Esophagus mucosa (tissue), 1 donor: Measurements from ENCODE around the gene GDPD5. TPM values are rescaled to one million over a fixed set of nuclear protein-coding genes. Genes with fewer than 3 reads are reported as not detected.
A peak's percentile ranks its signal among the peaks of the same experiment; 100 is the strongest.

ENCODE experiments used
- ATAC-seq: fragments of 200-7000 bp; cut with Tn5 transposase; one replicate; pipeline ENCODE4 v1.9.1; 2020
- total RNA-seq: library from RNA; stranded (reverse); gene quantifications from one replicate; pipeline ENCODE4 v1.2.4, GENCODE V29; 2023
- donor health status: DM: yes; HTN: yes; CAD: no.

The GDPD5 gene
- total RNA-seq, 1 donor from 2014 or later, result 1.0 TPM

- ATAC-seq, result peak; percentile 58
Observed at GRCh38 chr11:75445315-75445953, 80.3 kb downstream of the GDPD5 start.

GRCh38 chr11:75443043-75443442 is 82.7 kb downstream of the GDPD5 start:
- ATAC-seq, result no peak

GRCh38 chr11:75442161-75442885 is 83.4 kb downstream of the GDPD5 start:
- no peak for ATAC-seq

- peak; percentile 61 for ATAC-seq
Observed at GRCh38 chr11:75441804-75442132, 84.0 kb downstream of the GDPD5 start.

- ATAC-seq, result peak; percentile 14
Observed at GRCh38 chr11:75440960-75441803, 84.6 kb downstream of the GDPD5 start.

- no peak for ATAC-seq
Observed at GRCh38 chr11:75439495-75440120, 86.1 kb downstream of the GDPD5 start.

GRCh38 chr11:75439026-75439425 is 86.7 kb downstream of the GDPD5 start:
- no peak for ATAC-seq

GRCh38 chr11:75437966-75438659 is 87.6 kb downstream of the GDPD5 start:
- ATAC-seq, result no peak

GRCh38 chr11:75436806-75437205 is 88.9 kb downstream of the GDPD5 start:
- ATAC-seq, result no peak

- no peak for ATAC-seq
Observed at GRCh38 chr11:75435571-75435925, 90.2 kb downstream of the GDPD5 start.

GRCh38 chr11:75434886-75435570 is 90.7 kb downstream of the GDPD5 start:
- ATAC-seq, result no peak

- no peak for ATAC-seq
Observed at GRCh38 chr11:75434051-75434450, 91.7 kb downstream of the GDPD5 start.

- no peak for ATAC-seq
Observed at GRCh38 chr11:75433443-75433842, 92.3 kb downstream of the GDPD5 start.

- no peak for ATAC-seq
Observed at GRCh38 chr11:75432911-75433321, 92.8 kb downstream of the GDPD5 start, which contains the start of gene KLHL35. TSS of gene KLHL35 (minus strand) at chr11:75433203. CDS start at chr11:75430629, 2,574 bp downstream.

- no peak for ATAC-seq
Observed at GRCh38 chr11:75431533-75432525, 93.9 kb downstream of the GDPD5 start.

GRCh38 chr11:75430714-75431532 is 94.8 kb downstream of the GDPD5 start:
- no peak for ATAC-seq

- ATAC-seq, result peak; percentile 81
Observed at GRCh38 chr11:75429902-75430713, 95.6 kb downstream of the GDPD5 start.

- no peak for ATAC-seq
Observed at GRCh38 chr11:75429641-75429901, 96.2 kb downstream of the GDPD5 start.
